Activated CD4-positive, alpha-beta T cell treated with anti-CD3 and anti-CD28 coated beads for 36 hours (primary cell): ENCODE data around the gene PAPSS1. TPM values are rescaled to one million over a fixed set of nuclear protein-coding genes. Genes with fewer than 3 reads are reported as not detected.

Source experiments
- ATAC-seq: fragments of 200-7000 bp; cut with Tn5 transposase; one replicate; pipeline ENCODE4 v1.10.0; 2021; ENCODE audit warnings: mild to moderate bottlenecking, moderate library complexity
- CTCF ChIA-PET: fragments of 350-600 bp; sonication (Branson Sonifier 250); formaldehyde crosslinking; loops from one replicate; lab custom pipeline; 2021; ENCODE audit warnings: antibody characterized with exemption; lab: Charles Lee
- POLR2A ChIA-PET: fragments of 350-600 bp; sonication (Branson Sonifier 250); formaldehyde crosslinking; loops from one replicate; lab custom pipeline; 2021; ENCODE audit warnings: antibody characterized with exemption, inconsistent platforms; lab: Charles Lee
- DNase-seq: peaks from one replicate; pipeline ENCODE4 v3.0.0-alpha.2; 2020
- H3K27ac Mint-ChIP-seq: one replicate; pipeline ENCODE4 v1.8.0; 2021; ENCODE audit warnings: mixed read lengths
- H3K27me3 Mint-ChIP-seq: one replicate; pipeline ENCODE4 v1.8.0; 2021; ENCODE audit warnings: mixed read lengths
- H3K36me3 Mint-ChIP-seq: one replicate; pipeline ENCODE4 v1.8.0; 2021; ENCODE audit warnings: low read depth, mixed read lengths
- H3K4me1 Mint-ChIP-seq: one replicate; pipeline ENCODE4 v1.8.0; 2021; ENCODE audit warnings: mixed read lengths
- H3K4me3 Mint-ChIP-seq: one replicate; pipeline ENCODE4 v1.8.0; 2021; ENCODE audit warnings: mild to moderate bottlenecking, moderate library complexity, mixed read lengths
- H3K9me3 Mint-ChIP-seq: one replicate; pipeline ENCODE4 v1.8.0; 2021; ENCODE audit warnings: low read depth, mixed read lengths
- intact Hi-C, 2 experiments: fragments of 100-400 bp; cut with DNase I in 1 of 2; cut with micrococcal nuclease in 1 of 2; formaldehyde crosslinking; loops; one replicate each; pipeline versions ENCODE4 v1.14.2 to v1.15.1; 2022 to 2024; cut with DNase I, micrococcal nuclease
- total RNA-seq, 2 experiments: library from RNA; stranded (reverse); gene quantifications; one replicate each; pipeline ENCODE4 v1.2.3, GENCODE V29; 2021

Gene PAPSS1
- total RNA-seq, result 10 to 100 TPM; 31.0 to 37.6 TPM

DNA sequence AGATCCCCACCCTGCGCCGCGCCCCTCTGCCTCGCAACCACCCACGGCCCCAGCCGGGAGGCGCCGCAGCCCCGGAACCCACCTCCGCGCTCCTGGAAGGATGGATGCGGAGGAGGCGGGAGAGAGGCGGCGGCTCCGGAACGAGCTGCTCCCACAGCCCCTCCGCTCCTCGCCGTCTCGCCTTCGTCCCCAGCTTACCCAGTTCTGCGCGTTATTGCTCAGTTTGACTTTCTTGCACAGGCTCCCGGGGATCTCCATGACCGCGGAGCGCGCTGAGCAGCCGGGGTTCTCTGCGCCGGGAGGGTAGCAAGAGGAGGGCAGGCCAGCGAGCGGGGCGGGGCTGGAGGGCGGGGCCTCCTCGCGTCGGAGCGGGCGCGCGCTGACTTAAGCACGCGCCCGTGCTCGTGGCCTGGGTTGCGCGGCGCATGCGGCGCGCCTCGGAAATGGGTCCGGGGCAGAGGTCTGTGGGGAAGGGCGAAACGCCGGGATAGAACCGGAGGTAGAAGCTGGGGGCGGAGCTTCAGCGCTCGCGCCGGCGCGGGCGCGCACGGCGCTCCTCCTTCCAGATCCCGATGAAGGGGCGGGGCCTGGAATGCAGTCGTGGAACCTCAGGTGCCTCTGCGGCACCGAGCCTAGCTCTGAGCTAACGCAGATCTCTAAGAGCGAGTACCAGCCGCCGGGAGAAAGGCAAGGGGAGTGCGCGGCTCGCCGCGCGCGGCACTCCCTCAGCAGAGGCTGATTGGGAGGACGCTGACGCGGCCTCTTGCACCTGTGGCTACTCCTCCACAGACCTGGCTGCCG is at the start of gene PAPSS1:
TSS of gene PAPSS1 (minus strand) at position 313 of the 801 bp plus-strand sequence. CDS start at position 258, 55 bp downstream.
- Mint-ChIP-seq H3K27ac (peak within 1 kb of the TSS; percentile 94), H3K4me1 (peaks cover 28% of the 10 kb centered on the region), H3K4me3 (peak within 1 kb of the TSS; percentile 94), H3K27me3 (no peaks in the 10 kb centered on the region), H3K36me3 (peaks cover 4% of the 10 kb centered on the region), H3K9me3 (no peaks in the 10 kb centered on the region)
- intact Hi-C loops, result loop anchor here (1.0 to 10.0 kb wide), 14 partner anchors 29 to 1405 kb away; partner anchors contain the start of genes CYP2U1 (in 2 of the 2), HADH (in 2 of the 2), RPL34 (in 2 of the 2) and AIMP1 (in 1 of the 2)
- peak; percentile 97 for DNase-seq
- CTCF ChIA-PET, result interaction anchor here (0.8 to 1.9 kb wide), 4 partner anchors 10 to 134 kb away, joined by 3 to 8 read pairs (median 4); no protein-coding TSS in a partner anchor
- peak; percentile 93 for ATAC-seq
- POLR2A ChIA-PET, result interaction anchor here (1.0 kb wide), 1 partner anchor 16 kb away, joined by 3 read pairs; no protein-coding TSS in a partner anchor

DNA sequence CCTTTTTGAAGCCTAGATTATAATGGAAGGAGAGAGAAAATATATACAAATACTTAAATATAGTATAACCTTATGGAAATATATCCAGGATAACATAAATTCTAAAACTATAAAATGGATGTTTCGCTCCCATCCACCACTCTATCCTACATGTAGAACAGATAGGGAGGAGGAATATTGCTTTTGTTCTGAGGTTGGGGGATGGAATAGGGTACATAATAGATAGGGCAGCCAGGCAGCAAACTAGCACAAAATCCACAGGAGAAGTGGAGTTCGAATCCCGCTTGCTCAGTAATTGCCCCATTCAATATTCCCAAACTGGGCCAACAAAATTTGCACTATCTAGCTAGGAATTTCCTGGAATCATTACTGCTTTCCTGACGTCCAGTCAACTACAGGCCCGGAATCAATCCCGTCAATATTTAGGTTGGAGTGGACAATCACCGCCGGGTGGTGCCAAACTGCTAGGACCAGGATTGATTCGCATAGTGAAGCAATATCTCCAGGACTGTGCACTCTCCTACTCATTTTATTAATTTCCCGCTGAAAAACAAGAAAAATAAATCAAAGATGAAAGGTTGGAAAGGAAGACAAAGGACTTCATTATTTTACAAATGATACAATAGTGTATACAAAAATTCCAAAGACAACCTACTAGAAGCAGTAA is 40.4 kb upstream of the PAPSS1 start:
- CTCF ChIA-PET, result interaction anchor here (0.8 to 5.1 kb wide), 2 partner anchors 24 to 151 kb away, joined by 3 to 75 read pairs; no protein-coding TSS in a partner anchor

DNA sequence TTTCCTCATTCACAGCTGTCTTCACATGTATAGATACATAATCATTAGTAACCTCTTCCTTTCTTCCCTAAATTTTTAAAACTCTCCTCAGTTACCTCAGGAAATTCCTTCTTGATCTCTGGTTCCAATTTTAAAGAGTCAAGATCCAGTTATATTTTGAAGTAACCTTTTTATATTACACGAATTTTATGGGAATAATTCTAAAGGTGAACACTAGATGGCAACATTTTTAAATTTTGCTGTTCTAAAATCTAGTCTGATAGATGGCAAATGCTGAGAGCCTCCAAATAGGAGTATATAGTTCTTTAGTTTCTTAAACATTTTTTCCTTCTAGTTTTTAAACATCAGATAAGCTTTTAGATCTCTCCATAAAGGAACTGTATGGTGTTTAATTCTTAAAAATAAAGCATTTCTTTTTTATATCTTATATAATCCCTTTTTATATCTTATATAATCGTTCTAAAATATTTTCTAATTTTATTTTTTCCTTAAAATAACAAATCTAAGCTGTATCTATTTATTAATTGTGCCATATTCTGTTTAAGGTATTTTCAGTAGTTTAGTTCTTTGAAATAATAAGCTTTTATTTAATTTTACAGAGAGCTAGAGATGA is 37.9 kb upstream of the PAPSS1 start:
- no peaks in the 10 kb centered on the region for H3K27me3 Mint-ChIP-seq
- H3K4me3 Mint-ChIP-seq, result no peak overlapping the region
- peaks cover 3% of the 10 kb centered on the region for H3K4me1 Mint-ChIP-seq
- H3K36me3 Mint-ChIP-seq, result no peaks in the 10 kb centered on the region
- ChIA-PET CTCF (interaction anchor here (0.7 to 5.1 kb wide), 25 partner anchors 9 to 200 kb away, joined by 3 to 75 read pairs (median 5); no protein-coding TSS in a partner anchor), POLR2A (no interaction called here)
- no peak for ATAC-seq
- no peak for DNase-seq
- no peaks in the 10 kb centered on the region for H3K9me3 Mint-ChIP-seq
- intact Hi-C loops, result loop anchor here (1.0 to 5.0 kb wide), 2 partner anchors 155 to 814 kb away; no protein-coding TSS in a partner anchor
- no peak overlapping the region for H3K27ac Mint-ChIP-seq

More for the DNA sequence above, 40.4 kb upstream of the PAPSS1 start:
- Mint-ChIP-seq H3K4me1 (peaks cover 3% of the 10 kb centered on the region), H3K27me3 (peaks cover 2% of the 10 kb centered on the region), H3K9me3 (no peaks in the 10 kb centered on the region), H3K27ac (no peak overlapping the region), H3K4me3 (no peak overlapping the region), H3K36me3 (no peaks in the 10 kb centered on the region)
- POLR2A ChIA-PET, result no interaction called here
- intact Hi-C loops, result no loop called here
- no peak for DNase-seq
- no peak for ATAC-seq

- Mint-ChIP-seq H3K36me3 (no peaks in the 10 kb centered on the region), H3K27me3 (peaks cover 2% of the 10 kb centered on the region), H3K27ac (no peak overlapping the region), H3K9me3 (no peaks in the 10 kb centered on the region), H3K4me3 (no peak overlapping the region), H3K4me1 (peaks cover 3% of the 10 kb centered on the region)
- DNase-seq (no peak), ATAC-seq (no peak)
- intact Hi-C loops, result loop anchor here in 1 of 2 experiments (5.0 kb wide), 1 partner anchor 815 kb away; no protein-coding TSS in a partner anchor
- ChIA-PET CTCF (interaction anchor here (1.7 to 5.1 kb wide), 4 partner anchors 11 to 154 kb away, joined by 4 to 75 read pairs (median 8); no protein-coding TSS in a partner anchor), POLR2A (no interaction called here)
Observed at GRCh38 chr4:107757283-107757682, 37.2 kb upstream of the PAPSS1 start.

DNA sequence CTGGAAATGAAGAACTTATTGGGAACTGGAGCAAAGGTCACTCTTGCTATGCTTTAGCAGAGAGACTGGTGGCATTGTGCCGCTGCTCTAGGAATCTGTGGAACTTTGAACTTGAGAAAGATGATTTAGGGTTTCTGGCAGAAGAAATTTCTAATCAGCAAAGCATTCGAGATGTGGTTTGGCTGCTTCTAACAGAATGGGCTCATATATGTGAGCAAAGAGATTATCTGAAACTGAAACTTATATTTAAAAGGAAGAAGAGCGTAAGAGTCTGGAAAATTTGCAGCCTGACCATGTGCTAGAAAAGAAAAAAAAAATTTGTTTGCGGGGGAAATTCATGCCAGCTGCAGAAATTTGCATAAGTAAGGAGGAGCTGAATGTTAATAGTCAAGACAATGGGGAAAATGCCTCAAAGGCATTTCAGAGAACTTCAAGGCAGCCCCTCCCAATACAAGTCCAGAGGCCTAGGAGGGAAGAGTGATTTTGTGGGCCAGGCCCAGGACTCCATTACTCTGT is 35.9 kb upstream of the PAPSS1 start:
- H3K27ac Mint-ChIP-seq, result no peak overlapping the region
- intact Hi-C loops, result loop anchor here in 1 of 2 experiments (5.0 kb wide), 1 partner anchor 816 kb away; no protein-coding TSS in a partner anchor
- POLR2A ChIA-PET, result no interaction called here
- H3K9me3 Mint-ChIP-seq, result no peaks in the 10 kb centered on the region
- no peak for DNase-seq
- no peak for ATAC-seq
- no peaks in the 10 kb centered on the region for H3K36me3 Mint-ChIP-seq
- H3K4me3 Mint-ChIP-seq, result no peak overlapping the region
- H3K4me1 Mint-ChIP-seq, result peaks cover 3% of the 10 kb centered on the region
- peaks cover 5% of the 10 kb centered on the region for H3K27me3 Mint-ChIP-seq
- CTCF ChIA-PET, result interaction anchor here (0.7 to 1.0 kb wide), 3 partner anchors 155 to 160 kb away, joined by 3 read pairs; no protein-coding TSS in a partner anchor

- DNase-seq (no peak), ATAC-seq (no peak)
- intact Hi-C loops, result no loop called here
- Mint-ChIP-seq H3K27ac (no peak overlapping the region), H3K27me3 (peaks cover 19% of the 10 kb centered on the region), H3K9me3 (no peaks in the 10 kb centered on the region), H3K36me3 (no peaks in the 10 kb centered on the region), H3K4me1 (peaks cover 3% of the 10 kb centered on the region), H3K4me3 (no peak overlapping the region)
- ChIA-PET CTCF (no interaction called here), POLR2A (no interaction called here)
Observed at GRCh38 chr4:107751670-107752069, 31.6 kb upstream of the PAPSS1 start.

GRCh38 chr4:107747748-107748486 is 27.9 kb upstream of the PAPSS1 start:
- no peak overlapping the region for H3K4me3 Mint-ChIP-seq
- H3K27me3 Mint-ChIP-seq, result peaks cover 19% of the 10 kb centered on the region
- intact Hi-C loops, result no loop called here
- H3K27ac Mint-ChIP-seq, result no peak overlapping the region
- ATAC-seq (no peak), DNase-seq (no peak)
- ChIA-PET CTCF (interaction anchor here (1.5 to 3.1 kb wide), 2 partner anchors 10 to 12 kb away, joined by 9 to 17 read pairs; no protein-coding TSS in a partner anchor), POLR2A (no interaction called here)
- no peaks in the 10 kb centered on the region for H3K36me3 Mint-ChIP-seq
- no peaks in the 10 kb centered on the region for H3K9me3 Mint-ChIP-seq
- peaks cover 2% of the 10 kb centered on the region for H3K4me1 Mint-ChIP-seq

GRCh38 chr4:107746161-107746560 is 26.1 kb upstream of the PAPSS1 start:
- H3K27ac Mint-ChIP-seq, result no peak overlapping the region
- no peak overlapping the region for H3K4me3 Mint-ChIP-seq
- DNase-seq (no peak), ATAC-seq (no peak)
- CTCF ChIA-PET, result interaction anchor here (0.9 to 3.1 kb wide), 3 partner anchors 10 to 172 kb away, joined by 3 to 17 read pairs (median 4); no protein-coding TSS in a partner anchor
- no peaks in the 10 kb centered on the region for H3K36me3 Mint-ChIP-seq
- peaks cover 2% of the 10 kb centered on the region for H3K4me1 Mint-ChIP-seq
- H3K9me3 Mint-ChIP-seq, result no peaks in the 10 kb centered on the region
- intact Hi-C loops, result no loop called here
- POLR2A ChIA-PET, result no interaction called here
- H3K27me3 Mint-ChIP-seq, result peaks cover 14% of the 10 kb centered on the region

DNA sequence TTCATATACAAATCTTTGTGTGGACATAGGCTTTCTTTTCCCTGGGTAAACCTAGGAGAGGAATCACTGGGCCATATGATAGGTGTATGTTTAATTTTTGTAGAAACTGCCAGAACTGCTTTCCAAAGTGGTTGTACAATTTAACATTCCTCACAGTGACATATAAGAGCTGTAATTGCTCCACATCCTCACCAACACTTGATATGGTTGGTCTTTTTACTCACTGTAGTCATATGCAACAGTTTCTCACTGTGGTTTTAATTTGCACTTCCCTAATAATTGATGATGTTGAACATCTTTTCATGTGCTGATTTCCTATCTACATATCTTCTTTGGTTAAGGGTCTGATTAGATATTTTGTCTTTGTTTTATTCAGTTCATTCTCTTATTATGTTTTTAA is 24.5 kb upstream of the PAPSS1 start:
- H3K27me3 Mint-ChIP-seq, result peaks cover 8% of the 10 kb centered on the region
- POLR2A ChIA-PET, result no interaction called here
- intact Hi-C loops, result no loop called here
- H3K4me1 Mint-ChIP-seq, result peaks cover 2% of the 10 kb centered on the region
- no peaks in the 10 kb centered on the region for H3K9me3 Mint-ChIP-seq
- DNase-seq, result no peak
- no peak for ATAC-seq
- H3K27ac Mint-ChIP-seq, result no peak overlapping the region
- CTCF ChIA-PET, result interaction anchor here (3.1 kb wide), 1 partner anchor 8 kb away, joined by 17 read pairs; no protein-coding TSS in a partner anchor
- no peak overlapping the region for H3K4me3 Mint-ChIP-seq
- H3K36me3 Mint-ChIP-seq, result no peaks in the 10 kb centered on the region

GRCh38 chr4:107743532-107743931 is 23.5 kb upstream of the PAPSS1 start:
- Mint-ChIP-seq H3K27me3 (peaks cover 6% of the 10 kb centered on the region), H3K4me1 (peaks cover 2% of the 10 kb centered on the region), H3K4me3 (no peak overlapping the region), H3K36me3 (no peaks in the 10 kb centered on the region), H3K9me3 (no peaks in the 10 kb centered on the region), H3K27ac (no peak overlapping the region)
- DNase-seq (no peak), ATAC-seq (no peak)
- POLR2A ChIA-PET, result no interaction called here
- intact Hi-C loops, result no loop called here
- CTCF ChIA-PET, result interaction anchor here (0.7 kb wide), 1 partner anchor 169 kb away, joined by 3 read pairs; no protein-coding TSS in a partner anchor
